SK-N-DZ (cell line): ENCODE measurements around the gene CARD14.
"Not testable (repeated sequence)": the region's sequence is repeated elsewhere in the genome, so short reads cannot be mapped to it uniquely, and the experiment has no call there.

ENCODE experiments used
- DNase-seq: peaks from one replicate; pipeline ENCODE4 v3.0.0-alpha.2; 2015; ENCODE audit warnings: low spot score
- small RNA-seq, 2 experiments: library from RNA; depleted of rRNA; stranded (forward); fragments of <200 nt; gene quantifications; one replicate each; pipeline ENCODE3, GENCODE V24; 2014

Gene CARD14

GRCh38 chr17:80248894-80249710 is 79.3 kb downstream of the CARD14 start:
- no peak for DNase-seq

GRCh38 chr17:80251966-80252365 is 82.1 kb downstream of the CARD14 start:
- DNase-seq = no peak

GRCh38 chr17:80252871-80253270 is 83.0 kb downstream of the CARD14 start:
- DNase-seq = peak; percentile 48

GRCh38 chr17:80253631-80254395 is 84.0 kb downstream of the CARD14 start:
- DNase-seq = no peak

GRCh38 chr17:80254396-80255251 is 84.8 kb downstream of the CARD14 start:
- no peak for DNase-seq

- no peak for DNase-seq
Measured at GRCh38 chr17:80256034-80256350, 86.2 kb downstream of the CARD14 start.

- no peak for DNase-seq
Measured at GRCh38 chr17:80257716-80258213, 87.9 kb downstream of the CARD14 start.

- not testable (repeated sequence) for DNase-seq
Measured at GRCh38 chr17:80258296-80258695, 88.5 kb downstream of the CARD14 start.

Small RNA genes within 50 kb of the gene (small RNA-seq; reads per million reads assigned to genes)
- gene AC087741.2 = 0 reads per million in 2 experiments
